Stimulated activated CD8-positive, alpha-beta memory T cell treated with anti-CD3 and anti-CD28 coated beads, Interleukin-15, amount 100 ng/mL, for 1 hour (primary cell): ENCODE data around the gene FAM78B.

Source experiments
- DNase-seq: peaks from one replicate; pipeline ENCODE4 v3.0.0-alpha.2; 2020; ENCODE audit warnings: low read depth

Gene FAM78B

DNA sequence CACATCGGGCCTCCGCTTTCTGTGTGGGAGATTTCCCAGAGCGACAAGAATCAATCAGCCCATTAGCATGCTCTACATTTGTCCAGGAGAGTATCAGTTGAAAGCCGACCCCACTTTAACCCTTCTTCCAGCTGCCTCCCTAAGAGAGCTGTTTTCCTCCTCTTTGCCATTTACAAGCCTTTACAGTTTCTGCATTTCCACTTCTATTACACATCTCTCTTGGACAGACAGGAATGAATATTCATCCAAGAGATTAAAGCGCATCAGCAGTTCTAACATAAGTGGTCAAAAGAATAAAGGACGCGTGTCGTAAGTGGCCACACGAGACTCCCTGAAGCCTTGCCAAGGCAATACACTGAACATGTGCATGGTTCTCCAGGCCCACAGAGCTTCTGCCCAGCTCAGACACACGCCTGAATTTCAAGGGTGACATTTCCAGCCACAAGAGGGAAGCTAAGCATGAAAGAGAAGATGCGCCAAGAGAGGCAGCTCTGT is 47.3 kb downstream of the FAM78B start:
- DNase-seq: no peak

DNA sequence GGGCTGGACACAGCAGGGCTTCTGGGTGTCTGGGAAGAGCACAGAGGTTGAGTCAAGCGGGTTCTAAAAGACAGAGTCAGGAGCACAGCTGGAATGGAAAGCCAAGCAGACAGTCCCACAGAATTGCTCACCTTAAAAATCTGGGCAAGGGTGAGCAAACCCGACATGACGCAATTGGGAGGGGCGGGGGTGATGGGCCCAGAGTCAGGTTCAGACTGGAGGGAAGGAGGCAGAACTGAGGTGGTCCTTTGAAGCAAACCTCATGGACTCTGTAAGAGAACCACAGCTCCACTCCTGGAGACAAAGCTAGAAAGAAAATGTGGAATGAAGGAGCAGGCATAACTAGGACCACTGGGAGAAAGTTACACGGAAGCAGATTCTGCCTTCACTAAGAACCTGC is 49.0 kb downstream of the FAM78B start:
- no peak for DNase-seq

DNA sequence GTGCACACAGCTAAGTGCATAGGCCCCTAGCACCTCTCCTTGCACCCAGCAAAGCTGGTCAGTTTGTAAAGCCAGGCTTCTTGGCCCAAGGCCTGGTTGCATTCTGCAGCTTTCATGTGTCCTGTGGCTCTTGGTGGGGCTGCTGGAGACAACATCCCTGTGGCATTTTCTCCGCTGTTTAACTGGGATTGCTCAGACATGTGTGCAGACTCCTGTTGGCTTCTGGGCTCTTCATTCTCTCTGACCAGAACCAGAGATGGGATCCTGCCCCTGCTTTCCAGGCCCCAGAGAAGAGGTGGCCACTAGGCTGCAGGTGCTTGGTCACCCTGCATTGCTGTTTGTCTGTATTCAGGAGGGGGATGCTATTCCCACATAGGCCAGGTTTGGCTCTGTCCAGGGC is 50.8 kb downstream of the FAM78B start:
- no peak for DNase-seq

- no peak for DNase-seq
Measured at GRCh38 chr1:166114419-166114818, 52.4 kb downstream of the FAM78B start.

- no peak for DNase-seq
Measured at GRCh38 chr1:166113630-166114029, 53.2 kb downstream of the FAM78B start.

DNA sequence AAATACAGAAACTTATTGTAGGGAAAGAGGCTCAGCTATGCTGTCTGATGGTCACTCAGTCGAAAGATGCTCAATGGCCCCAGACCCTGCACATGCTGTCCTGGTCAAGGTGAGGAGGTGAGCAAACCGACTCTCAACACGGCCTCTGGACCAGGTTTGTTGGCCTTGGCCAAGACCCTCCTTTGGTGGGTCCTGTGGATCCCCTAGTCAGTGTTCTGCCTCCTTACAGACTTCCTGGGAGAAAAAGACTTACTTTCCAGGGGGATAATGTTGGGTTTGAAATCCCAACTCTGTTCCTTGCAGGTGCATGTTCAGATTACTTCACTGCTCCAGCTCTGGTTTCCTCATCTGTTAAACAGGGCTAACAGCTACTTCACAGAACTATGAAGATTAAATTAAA is 53.8 kb downstream of the FAM78B start:
- no peak for DNase-seq

- no peak for DNase-seq
Measured at GRCh38 chr1:166112425-166112824, 54.4 kb downstream of the FAM78B start.

DNA sequence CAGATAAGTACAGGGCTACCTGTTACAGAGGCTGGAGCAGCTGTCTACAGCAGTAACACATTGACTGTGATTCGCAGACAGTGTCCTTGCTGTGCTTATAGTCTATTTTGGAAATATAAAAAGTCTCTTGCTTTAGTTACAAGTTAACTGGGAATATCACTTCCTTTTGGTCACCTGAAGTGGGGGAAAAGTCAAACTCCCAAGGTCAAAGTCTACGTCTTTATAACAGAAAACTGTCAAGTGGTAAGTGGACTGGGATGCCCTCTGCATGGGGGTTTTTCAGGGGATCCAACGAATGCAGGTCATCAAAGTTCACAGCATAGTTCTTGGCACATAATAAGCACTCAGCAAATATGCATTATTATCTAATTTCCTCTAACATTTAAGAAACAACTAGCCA is 55.4 kb downstream of the FAM78B start:
- no peak for DNase-seq

DNA sequence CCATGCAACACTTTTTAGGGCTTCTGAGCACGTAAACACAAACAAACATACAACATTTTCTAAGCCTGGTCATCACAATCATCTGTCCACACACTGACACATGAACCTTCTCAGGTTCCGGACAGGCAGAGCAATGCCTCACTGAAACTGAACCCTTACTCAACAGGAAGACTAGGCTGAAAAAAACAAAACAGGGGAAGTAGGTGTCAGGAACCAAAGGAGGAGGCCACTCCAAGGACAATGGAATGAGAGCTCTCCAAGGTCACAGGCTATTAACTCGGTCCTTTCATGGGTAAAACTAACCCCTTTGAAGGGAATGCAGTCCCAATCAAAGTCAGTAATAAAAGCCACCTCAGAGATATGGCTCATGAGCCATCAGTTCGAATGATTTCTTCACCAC is 76.6 kb downstream of the FAM78B start:
- DNase-seq: no peak

GRCh38 chr1:166089804-166090203 is 77.0 kb downstream of the FAM78B start:
- DNase-seq: no peak

DNA sequence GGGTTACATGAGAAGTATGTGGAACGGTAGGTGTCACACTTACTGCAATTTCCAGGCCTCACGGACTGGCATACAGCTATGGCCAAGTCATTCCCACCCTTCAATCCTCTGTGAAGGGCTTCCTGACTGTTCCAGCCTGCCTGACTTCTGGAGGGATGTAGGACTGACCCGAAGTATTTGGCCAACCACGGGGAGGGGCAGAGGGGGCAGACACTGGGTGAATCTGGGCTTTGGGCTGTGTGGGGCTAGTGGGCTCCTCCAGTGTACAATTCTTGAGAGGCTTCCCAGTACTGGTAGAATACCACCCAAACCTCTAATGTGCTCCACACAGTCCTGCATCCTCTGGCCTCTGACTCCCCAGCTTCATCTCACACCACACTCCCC is 78.2 kb downstream of the FAM78B start:
- DNase-seq: no peak

- DNase-seq: no peak
Measured at GRCh38 chr1:166087734-166088571, 78.8 kb downstream of the FAM78B start.

- DNase-seq: no peak
Measured at GRCh38 chr1:166086113-166086883, 80.5 kb downstream of the FAM78B start.

- no peak for DNase-seq
Measured at GRCh38 chr1:166084613-166085012, 82.2 kb downstream of the FAM78B start.

DNA sequence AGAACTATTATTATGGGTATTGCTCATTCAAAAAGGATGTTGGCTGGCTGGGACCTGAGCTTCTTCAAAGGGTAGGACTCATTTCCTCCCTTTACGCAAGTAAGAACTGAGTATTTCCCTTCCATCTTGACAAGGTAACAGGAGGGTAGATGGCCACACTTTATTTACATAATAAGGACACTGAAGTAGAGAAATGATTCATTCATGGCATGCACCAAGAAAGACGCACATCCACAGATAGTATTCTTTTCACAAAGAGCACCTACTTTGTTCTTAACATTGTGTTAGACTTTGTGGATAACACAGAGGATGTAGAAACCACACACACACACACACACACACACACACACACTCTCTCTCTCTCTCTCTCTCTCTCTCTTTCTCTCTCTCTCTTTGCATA is 82.9 kb downstream of the FAM78B start:
- no peak for DNase-seq

GRCh38 chr1:166082601-166083000 is 84.2 kb downstream of the FAM78B start:
- DNase-seq: no peak

GRCh38 chr1:166080967-166081870 is 85.6 kb downstream of the FAM78B start:
- DNase-seq: no peak

DNA sequence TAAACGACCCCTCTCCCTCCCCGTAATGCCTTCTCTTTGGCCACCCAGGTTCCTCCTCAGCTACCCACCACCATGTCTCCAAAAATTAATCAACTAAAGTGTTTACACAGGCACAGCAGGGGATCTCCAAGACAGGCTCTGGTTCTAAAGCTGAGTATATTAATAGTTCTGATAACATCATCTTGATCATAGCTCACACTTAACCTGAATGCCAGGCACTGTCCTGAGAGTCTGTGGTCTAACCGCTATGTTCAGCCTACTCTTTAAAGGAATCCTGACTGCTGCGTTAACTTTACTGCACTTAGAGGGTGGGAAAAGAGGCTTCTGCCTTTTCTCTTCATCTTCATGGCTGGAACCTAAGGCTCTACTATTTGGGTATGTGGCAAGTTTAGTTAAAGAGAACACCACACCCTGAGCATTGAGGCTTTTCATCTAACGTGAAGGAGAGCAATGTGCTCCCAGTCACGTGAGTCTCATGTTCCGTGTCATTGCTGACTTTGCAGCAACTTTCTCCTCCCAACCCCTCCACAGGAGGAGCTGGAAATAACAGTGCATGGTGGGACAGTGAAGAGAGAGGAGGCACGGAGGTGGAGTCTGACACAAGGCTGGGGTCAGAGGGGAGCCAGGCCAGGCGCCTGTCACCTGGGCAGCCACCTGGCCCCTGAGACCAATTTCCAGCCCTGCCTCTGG is 86.4 kb downstream of the FAM78B start:
- DNase-seq: no peak

DNA sequence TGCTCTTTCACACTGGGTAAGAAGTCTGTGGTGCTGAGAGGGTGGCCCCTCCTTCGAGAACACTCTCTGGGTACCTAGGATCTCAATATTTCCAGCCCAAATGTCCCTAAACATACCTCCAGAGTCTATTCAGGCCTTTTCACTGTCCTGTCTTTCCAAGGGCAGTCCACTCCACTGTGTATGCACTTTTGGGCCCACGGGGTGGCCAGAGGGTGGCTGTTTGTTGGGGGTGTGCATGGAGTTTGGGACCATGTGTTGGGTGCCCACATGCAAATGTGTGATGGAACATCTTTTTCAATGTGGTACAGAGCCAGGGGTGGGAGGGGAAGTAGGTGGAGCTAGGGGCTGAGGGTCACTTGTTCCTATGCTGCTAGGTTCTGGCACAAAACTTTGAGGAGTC is 87.5 kb downstream of the FAM78B start:
- no peak for DNase-seq

DNA sequence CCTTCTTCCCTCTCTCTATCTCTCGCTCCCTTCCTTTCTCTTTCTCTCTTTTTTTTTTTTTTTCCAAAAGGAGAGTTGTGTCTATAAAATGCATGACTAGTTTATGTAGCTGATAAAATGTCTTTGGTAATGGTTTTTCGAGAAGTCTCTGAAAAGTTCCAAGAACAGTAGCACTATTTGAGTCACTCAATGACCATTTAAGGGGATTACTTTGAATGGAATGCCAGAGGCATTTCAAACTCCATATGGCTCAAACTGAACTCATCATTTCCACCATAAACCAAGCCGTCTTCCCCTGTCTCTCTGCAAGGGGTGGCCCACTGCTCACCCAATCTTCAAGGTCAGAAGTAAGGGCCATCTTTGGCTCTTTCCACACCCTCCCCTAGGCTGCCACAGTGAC is 93.3 kb downstream of the FAM78B start:
- DNase-seq: no peak

GRCh38 chr1:166069390-166069789 is 97.4 kb downstream of the FAM78B start:
- DNase-seq: no peak

GRCh38 chr1:166066107-166066506 is 100.7 kb downstream of the FAM78B start:
- no peak for DNase-seq
